K562 (cell line): ENCODE measurements around the gene MBP. TPM values are rescaled to one million over a fixed set of nuclear protein-coding genes. Genes with fewer than 3 reads are reported as not detected.

Experiments used
- ATAC-seq: fragments of 200-7000 bp; cut with Tn5 transposase; 3 replicates; pipeline ENCODE4 v1.9.1; 2020; ENCODE audit warnings: moderate library complexity
- Bru-seq: library from RNA; stranded (reverse); fragments of 400-500 nt; gene quantifications from one replicate; lab custom pipeline; 2021; lab: Mats Ljungman, UMichigan
- BruChase-seq, 2 experiments: library from RNA; stranded (reverse); fragments of 400-500 nt; gene quantifications; one replicate each; lab custom pipeline; 2021; lab: Mats Ljungman, UMichigan
- BruUV-seq: library from RNA; stranded (reverse); fragments of 400-500 nt; replicated peaks from 2 replicates; lab custom pipeline; 2021; lab: Mats Ljungman, UMichigan
- CTCF ChIA-PET: fragments of 300-600 bp; formaldehyde crosslinking; extraction: SDS; loops from one replicate; lab custom pipeline; 2021; ENCODE audit warnings: low intra/inter-chr PET ratio; lab: Yijun Ruan, JAX
- POLR2A ChIA-PET: fragments of 300-600, 350-650 bp; sonication (Branson Sonifier 250); formaldehyde crosslinking; extraction: SDS; loops from one replicate; lab custom pipeline; 2021; ENCODE audit warnings: antibody characterized with exemption, inconsistent platforms; lab: Yijun Ruan, JAX
- DNase-seq, 4 experiments: peaks; one replicate each; pipeline versions ENCODE4 v3.0.0 to v3.0.0-alpha.2; 2011 to 2018; ENCODE audit warnings: low spot score in 3 of 4, mixed read lengths in 3 of 4; ENCODE audit errors: extremely low read depth in 1 of 4
- FAIRE-seq: peaks from 2 replicates; lab custom pipeline; 2011; peaks lifted over from hg19 to GRCh38; lab: Jason Lieb, UNC
- H2AFZ ChIP-seq: 2 replicates; pipeline ENCODE4 v1.6.0; 2011; ENCODE audit warnings: low read depth, low read length, control low read depth, inconsistent platforms
- H3K27ac ChIP-seq: fragments of 200-600 bp; 3 replicates; pipeline ENCODE4 v1.8.0; 2011; ENCODE audit warnings: low read depth, mild to moderate bottlenecking, control low read depth, inconsistent platforms, low read length, moderate library complexity, mixed read lengths; ENCODE audit errors: extremely low read depth
- H3K27me3 ChIP-seq, 2 experiments: fragments of 300-600 bp in 1 of 2; 2 replicates in 1 of 2; 3 replicates in 1 of 2; pipeline versions ENCODE4 v1.6.0 to v1.8.0; 2011; ENCODE audit warnings: inconsistent platforms in 2 of 2, low read length in 2 of 2, mild to moderate bottlenecking in 1 of 2, mixed read lengths in 1 of 2, moderate library complexity in 1 of 2; ENCODE audit not compliant: control insufficient read depth in 2 of 2, insufficient read depth in 2 of 2
- H3K36me3 ChIP-seq: fragments of 300-600 bp; 3 replicates; pipeline ENCODE4 v1.8.0; 2011; ENCODE audit warnings: mild to moderate bottlenecking, low read length, inconsistent platforms; ENCODE audit not compliant: control insufficient read depth, insufficient read depth
- H3K4me1 ChIP-seq, 2 experiments: fragments of 200-600 bp in 1 of 2; replicated peaks in 1 of 2; 2 replicates in 1 of 2; 3 replicates in 1 of 2; pipeline versions ENCODE4 v1.5.1 to v1.8.0; 2011; ENCODE audit warnings: inconsistent platforms in 2 of 2, low read length in 2 of 2, mild to moderate bottlenecking in 1 of 2, mixed read lengths in 1 of 2, moderate library complexity in 1 of 2; ENCODE audit not compliant: control insufficient read depth in 2 of 2, insufficient read depth in 2 of 2
- H3K4me2 ChIP-seq: 2 replicates; pipeline ENCODE4 v1.6.1; 2011; ENCODE audit warnings: low read length, control low read depth, inconsistent platforms, mixed read lengths; ENCODE audit not compliant: insufficient read depth
- H3K4me3 ChIP-seq: fragments of 200-600 bp; sonication (generic), shearing (Covaris generic); 2 replicates; pipeline ENCODE4 v1.5.1; 2016; ENCODE audit warnings: control low read depth, inconsistent platforms
- H3K79me2 ChIP-seq: fragments of 200-600 bp; 3 replicates; pipeline ENCODE4 v1.8.0; 2011; ENCODE audit warnings: low read length, inconsistent platforms; ENCODE audit not compliant: control insufficient read depth, insufficient read depth
- H3K9ac ChIP-seq, 2 experiments: 2 replicates each; pipeline versions ENCODE4 v1.6.0 to v1.6.1; 2011; ENCODE audit warnings: low read depth in 2 of 2, low read length in 2 of 2, control low read depth in 1 of 2, inconsistent platforms in 1 of 2, mild to moderate bottlenecking in 1 of 2, mixed read lengths in 1 of 2; ENCODE audit not compliant: insufficient read depth in 1 of 2
- H3K9me1 ChIP-seq: one replicate; pipeline ENCODE4 v1.6.0; 2011; ENCODE audit warnings: inconsistent platforms, mild to moderate bottlenecking, low read length, moderate library complexity; ENCODE audit not compliant: control insufficient read depth, insufficient read depth
- H3K9me3 ChIP-seq: replicated peaks from 2 replicates; pipeline ENCODE4 v1.5.1; 2011; ENCODE audit warnings: low read depth, low read length, inconsistent platforms; ENCODE audit not compliant: control insufficient read depth, insufficient read depth
- H4K20me1 ChIP-seq: replicated peaks from 2 replicates; pipeline ENCODE4 v1.6.1; 2011; ENCODE audit warnings: low read length, inconsistent platforms, mixed read lengths; ENCODE audit not compliant: control insufficient read depth, insufficient read depth
- FOXM1 ChIP-seq, 2 experiments: fragments of 450-650 bp in 1 of 2; sonication (generic) in 1 of 2; formaldehyde crosslinking in 1 of 2; IDR thresholded peaks; 2 replicates each; pipeline versions ENCODE4 v1.6.1 to v1.9.0; 2017 to 2022; ENCODE audit warnings: low read depth in 2 of 2, mild to moderate bottlenecking in 2 of 2, missing genetic modification reagents in 1 of 2, moderate library complexity in 1 of 2
- POLR2G ChIP-seq: fragments of 200-400 bp; formaldehyde crosslinking; IDR thresholded peaks from 2 replicates; pipeline ENCODE4 v1.6.1; 2017; ENCODE audit warnings: low read depth, mild to moderate bottlenecking, antibody characterized with exemption, low read length, moderate library complexity
- TCF7 ChIP-seq: sonication (generic); IDR thresholded peaks from 2 replicates; pipeline ENCODE4 v1.6.1; 2016; ENCODE audit warnings: antibody characterized with exemption, borderline replicate concordance
- ZBTB43 ChIP-seq: sonication (generic); formaldehyde crosslinking; IDR thresholded peaks from 2 replicates; pipeline ENCODE4 v1.8.0; 2023; ENCODE audit warnings: mild to moderate bottlenecking, missing genetic modification reagents
- ZNF3 ChIP-seq: fragments of 250-450 bp; sonication (Bioruptor Pico); IDR thresholded peaks from 2 replicates; pipeline ENCODE4 v1.5.0; 2021; ENCODE audit warnings: mild to moderate bottlenecking, moderate library complexity
- ZNF507 ChIP-seq: conservative IDR thresholded peaks from 2 replicates; pipeline ENCODE4 v1.6.1; 2017; ENCODE audit warnings: missing genetic modification characterization, missing compliant biosample characterization
- ZNF695 ChIP-seq: fragments of 450-650 bp; formaldehyde crosslinking; IDR thresholded peaks from 2 replicates; pipeline ENCODE4 v1.4.0; 2020; ENCODE audit warnings: mild to moderate bottlenecking, moderate library complexity
- WGBS: fragments of 100-300 bp; shearing (Covaris generic); methylation state at CpG from one replicate; pipeline ENCODE4 v1.1.6; 2016; ENCODE audit warnings: low coverage, mixed read lengths; ENCODE audit not compliant: insufficient coverage; ENCODE audit errors: missing lambda C conversion rate; 5-methylcytosine and 5-hydroxymethylcytosine counted together
- in situ Hi-C: fragments of 300-500 bp; cut with MboI; formaldehyde crosslinking; loops from 4 replicates; pipeline ENCODE4 v1.15.0; 2018; ENCODE audit warnings: inconsistent platforms, mixed read lengths
- intact Hi-C: fragments of 100-400 bp; cut with micrococcal nuclease; formaldehyde crosslinking; loops from 2 replicates; pipeline ENCODE4 v1.14.2; 2022
- long read RNA-seq, 3 experiments: library from polyadenylated mRNA in 2 of 3; library from RNA in 1 of 3; unstranded in 2 of 3; stranded (forward) in 1 of 3; transcript quantifications; one replicate each; pipeline ENCODE4 v2.0.0, GENCODE V29; 2019 to 2022
- polyA minus RNA-seq, 3 experiments: library from RNA; depleted of rRNA, polyadenylated mRNA; stranded (reverse); fragments of >200 nt; gene quantifications; 2 replicates each; pipeline ENCODE4 v1.2.3, GENCODE V29; 2011
- polyA plus RNA-seq, 8 experiments: library from polyadenylated mRNA; depleted of rRNA in 4 of 8; stranded (reverse) in 5 of 8; unstranded in 3 of 8; fragments of >200 nt; fragmentation: Nextera tagmentation in 2 of 8; fragmentation: Illumina TruSeq in 1 of 8; extraction: Ambion mirVana in 2 of 8; extraction: Trizol in 1 of 8; gene quantifications; 2 replicates each; pipeline versions ENCODE4 v1.2.1 to v1.2.3, GENCODE V29; 2011 to 2014; ENCODE audit warnings: inconsistent platforms in 1 of 8, missing spikeins in 1 of 8
- total RNA-seq, 7 experiments: library from RNA; depleted of rRNA in 6 of 7; stranded (reverse); fragments of >200 nt in 6 of 7; fragmentation: Illumina TruSeq in 2 of 7; extraction: Trizol in 2 of 7; gene quantifications; 2 replicates each; pipeline versions ENCODE4 v1.2.1 to v1.2.3, GENCODE V29; 2011 to 2021; ENCODE audit warnings: low replicate concordance in 1 of 7

Gene MBP
- not detected in 2 replicates for total RNA-seq (2011; cell fraction: chromatin; rRNA removed; ENCODE audit: low replicate concordance)
- not detected in 2 replicates for total RNA-seq (2011; cell fraction: nucleolus; rRNA removed)
- total RNA-seq (2011; cell fraction: nucleoplasm; rRNA removed), result not detected in 2 replicates
- total RNA-seq (2014; rRNA removed) (not detected in 2 replicates), total RNA-seq (2014; rRNA removed; fragmentation: Illumina TruSeq; extraction: Trizol) (not detected in 2 replicates), total RNA-seq (2015; rRNA removed; fragmentation: Illumina TruSeq; extraction: Trizol) (not detected in 2 replicates), total RNA-seq (2021) (0.09 and 0.34 TPM in 2 replicates), polyA plus RNA-seq (2011; rRNA removed) (not detected in 2 replicates), polyA plus RNA-seq (2014; fragmentation: Illumina TruSeq; extraction: Trizol) (not detected in 2 replicates), polyA plus RNA-seq (2014; fragmentation: Nextera tagmentation; extraction: Ambion mirVana) (not detected), polyA plus RNA-seq (2014; rRNA removed) (not detected in 2 replicates), polyA minus RNA-seq (2011; rRNA and poly(A)+ RNA removed) (not detected in 2 replicates), Bru-seq, nascent RNA (percentile 15 among the genes with signal in this experiment), BruChase-seq, experiment 1, labeled RNA remaining after a 2-hour chase (percentile 14 among the genes with signal in this experiment), BruChase-seq, experiment 2, labeled RNA remaining after a 6-hour chase (percentile 14 among the genes with signal in this experiment)
- polyA plus RNA-seq (2011; cell fraction: cytosol; rRNA removed), result not detected in 2 replicates
- not detected in 2 replicates for polyA plus RNA-seq (2011; cell fraction: nucleus; rRNA removed)
- polyA plus RNA-seq (2012), result 0.08 TPM in 1 of 2 replicates, not detected in the other
- polyA minus RNA-seq (2011; cell fraction: cytosol; rRNA and poly(A)+ RNA removed), result 1.9 TPM in 1 of 2 replicates, not detected in the other
- polyA minus RNA-seq (2011; cell fraction: nucleus; rRNA and poly(A)+ RNA removed), result not detected in 2 replicates
- long read RNA-seq, experiment 1, result 0 reads
- long read RNA-seq, experiment 2, result 0 reads
- long read RNA-seq, experiment 3, result 0 reads

- CTCF ChIA-PET, result no interaction called here
- no peak within 1 kb of the TSS for H3K4me3 ChIP-seq
- intact Hi-C loops (no loop called here), in situ Hi-C loops (no loop called here)
- H3K36me3 ChIP-seq, result no peaks in the 10 kb centered on the region
- H3K79me2 ChIP-seq, result no peaks in the 10 kb centered on the region
- no peaks in the 10 kb centered on the region for H4K20me1 ChIP-seq
- H3K9me3 ChIP-seq, result no peaks in the 10 kb centered on the region
- H2AFZ ChIP-seq, result no peak within 1 kb of the TSS
- H3K4me2 ChIP-seq, result no peak within 1 kb of the TSS
- BruUV-seq, result no TSS peak
- no peaks in the 10 kb centered on the region for H3K9me1 ChIP-seq
- no peaks in the 10 kb centered on the region for H3K4me1 ChIP-seq
- DNase-seq (no peak), FAIRE-seq (no peak), ATAC-seq (no peak)
- H3K9ac ChIP-seq, result no peak within 1 kb of the TSS
- POLR2A ChIA-PET, result no interaction called here
- no peak within 1 kb of the TSS for H3K27ac ChIP-seq
- no CpG with 5 or more reads among the region's 88 CpGs for WGBS
- TF ChIP-seq ZNF3 (CRISPR knock-in tag) (no peak), TCF7 (no peak), ZNF695 (no peak), ZNF507 (no peak), POLR2G (no peak), ZBTB43 (no peak), FOXM1 (IDR thresholded peaks at IDR 0.05; ENCODE audit: low read depth) (no peak), FOXM1 (CRISPR knock-in tag; IDR thresholded peaks at IDR 0.05; ENCODE audit: low read depth) (no peak)
- peaks cover 0 to 4% of the 10 kb centered on the region in 2 experiments; a peak in 2 of 5 replicates for H3K27me3 ChIP-seq
Observed at GRCh38 chr18:77132369-77133050, at the start of gene MBP. TSS of gene MBP (minus strand) at chr18:77132783. CDS start at chr18:77105261, 27,522 bp downstream.
